Esophagus squamous epithelium (tissue), 5 donors: ENCODE data around the gene TMEM33. TPM values are rescaled to one million over a fixed set of nuclear protein-coding genes. Genes with fewer than 3 reads are reported as not detected.

ENCODE experiments used
- DNase-seq: peaks from one replicate; lab custom pipeline; 2025; lab: John Stamatoyannopoulos, UW
- H3K27ac ChIP-seq, 4 donors: fragments of 200-600 bp; sonication (generic); one replicate each; pipeline ENCODE4 v1.5.1; 2016 to 2019; ENCODE audit warnings: mild to moderate bottlenecking in 1 of 4
- H3K27me3 ChIP-seq, 4 donors: fragments of 200-600 bp; sonication (generic); 1 replicate in 3 of 4; 2 replicates in 1 of 4; pipeline versions ENCODE4 v1.5.1 to v1.6.0; 2017 to 2021; ENCODE audit warnings: antibody characterized with exemption in 1 of 4
- H3K36me3 ChIP-seq, 3 donors: fragments of 200-600 bp; sonication (generic); one replicate each; pipeline ENCODE4 v1.5.1; 2016 to 2019
- H3K4me1 ChIP-seq, 3 donors: fragments of 200-600 bp; sonication (generic); one replicate each; pipeline ENCODE4 v1.5.1; 2017 to 2019
- H3K4me3 ChIP-seq, 4 donors: fragments of 200-600 bp; sonication (generic); 1 replicate in 3 of 4; 2 replicates in 1 of 4; pipeline ENCODE4 v1.5.1; 2016 to 2019; ENCODE audit warnings: mild to moderate bottlenecking in 2 of 4, moderate library complexity in 1 of 4
- H3K9me3 ChIP-seq, 3 donors: fragments of 200-600 bp; sonication (generic); one replicate each; pipeline ENCODE4 v1.5.1; 2016 to 2019
- POLR2A ChIP-seq, 4 donors: fragments of 450-650 bp; IDR thresholded peaks; one replicate each; pipeline ENCODE4 v1.6.1; 2017; ENCODE audit warnings: antibody characterized with exemption in 4 of 4, mild to moderate bottlenecking in 4 of 4, moderate library complexity in 3 of 4
- WGBS, 2 donors: methylation state at CpG; one replicate each; pipeline ENCODE4 v1.1.5; 2018; 5-methylcytosine and 5-hydroxymethylcytosine counted together
- intact Hi-C: fragments of 100-400 bp; cut with DNase I; formaldehyde crosslinking; loops from one replicate; pipeline ENCODE4 v1.15.0; 2022
- total RNA-seq, 4 donors: library from RNA; depleted of rRNA; stranded (reverse); fragments of >200 nt; gene quantifications; one replicate each; pipeline ENCODE4 v1.1.0, GENCODE V29; 2016
- TF ChIP-seq, protein P1 (sequence below), 6 experiments: fragments of 450-650 bp in 4 of 6; fragments of 200-600 bp in 2 of 6; sonication (generic) in 2 of 6; IDR thresholded peaks; one replicate each; pipeline ENCODE4 v1.5.1; 2016 to 2019; ENCODE audit warnings: antibody characterized with exemption in 6 of 6, mild to moderate bottlenecking in 4 of 6, moderate library complexity in 4 of 6
- donor health status: DM: yes; HTN: yes; CAD: no.

The TMEM33 gene
- total RNA-seq, 4 donors from 2014 or later: 37.6 to 69.0 (median 65.6) TPM

DNA sequence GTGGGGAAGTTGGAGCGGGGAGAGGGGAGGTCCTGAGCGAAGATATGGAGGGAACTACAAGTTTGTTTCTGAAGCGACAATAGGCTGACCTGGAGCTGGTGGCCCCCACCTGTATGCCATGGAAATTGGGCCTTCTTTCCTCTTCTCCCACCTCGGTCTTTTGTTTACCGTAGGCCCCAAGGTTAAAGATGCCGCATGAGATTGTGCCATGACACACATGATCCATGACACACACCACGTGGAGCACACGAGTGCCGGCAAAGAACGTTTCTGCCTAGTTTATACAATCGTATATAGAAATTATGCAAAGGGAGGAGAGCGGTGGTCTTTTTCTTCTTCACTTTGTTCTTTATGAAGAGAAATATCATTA, 408 bp downstream of the TMEM33 start:
- Histone ChIP-seq H3K27me3 (no peaks in the 10 kb centered on the region), H3K9me3 (no peaks in the 10 kb centered on the region), H3K4me1 (peaks cover 9 to 50% (median 29%) of the 10 kb centered on the region in 3 donors), H3K4me3 (peak overlapping the region; percentile 76 to 96 (median 89)), H3K27ac (peak overlapping the region; percentile 85 to 92 (median 88)), H3K36me3 (peaks cover 0 to 22% (median 0%) of the 10 kb centered on the region in 3 donors)
- no peak for DNase-seq
- 1 to 5% methylated on average over 12 of the region's 12 CpGs for WGBS, 2 donors
- intact Hi-C loops: no loop called here
- no peak for TF ChIP-seq POLR2A (IDR thresholded peaks at IDR 0.05)
- TF ChIP-seq, protein P1, sequence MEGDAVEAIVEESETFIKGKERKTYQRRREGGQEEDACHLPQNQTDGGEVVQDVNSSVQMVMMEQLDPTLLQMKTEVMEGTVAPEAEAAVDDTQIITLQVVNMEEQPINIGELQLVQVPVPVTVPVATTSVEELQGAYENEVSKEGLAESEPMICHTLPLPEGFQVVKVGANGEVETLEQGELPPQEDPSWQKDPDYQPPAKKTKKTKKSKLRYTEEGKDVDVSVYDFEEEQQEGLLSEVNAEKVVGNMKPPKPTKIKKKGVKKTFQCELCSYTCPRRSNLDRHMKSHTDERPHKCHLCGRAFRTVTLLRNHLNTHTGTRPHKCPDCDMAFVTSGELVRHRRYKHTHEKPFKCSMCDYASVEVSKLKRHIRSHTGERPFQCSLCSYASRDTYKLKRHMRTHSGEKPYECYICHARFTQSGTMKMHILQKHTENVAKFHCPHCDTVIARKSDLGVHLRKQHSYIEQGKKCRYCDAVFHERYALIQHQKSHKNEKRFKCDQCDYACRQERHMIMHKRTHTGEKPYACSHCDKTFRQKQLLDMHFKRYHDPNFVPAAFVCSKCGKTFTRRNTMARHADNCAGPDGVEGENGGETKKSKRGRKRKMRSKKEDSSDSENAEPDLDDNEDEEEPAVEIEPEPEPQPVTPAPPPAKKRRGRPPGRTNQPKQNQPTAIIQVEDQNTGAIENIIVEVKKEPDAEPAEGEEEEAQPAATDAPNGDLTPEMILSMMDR (IDR thresholded peaks at IDR 0.05): no peak

- Histone ChIP-seq H3K36me3 (peaks cover 0 to 48% (median 0%) of the 10 kb centered on the region in 3 donors), H3K27ac (no peak overlapping the region), H3K4me1 (peaks cover 9 to 50% (median 29%) of the 10 kb centered on the region in 3 donors), H3K27me3 (no peaks in the 10 kb centered on the region), H3K4me3 (no peak overlapping the region), H3K9me3 (no peaks in the 10 kb centered on the region)
- intact Hi-C loops: no loop called here
- 20 to 52% methylated on average over 3 of the region's 3 CpGs for WGBS, 2 donors
- TF ChIP-seq POLR2A (IDR thresholded peaks at IDR 0.05): no peak
- TF ChIP-seq, protein P1 (IDR thresholded peaks at IDR 0.05): no peak
- no peak for DNase-seq
Measured at GRCh38 chr4:41939016-41939626, 3.9 kb downstream of the TMEM33 start.

GRCh38 chr4:41940834-41941233, 5.6 kb downstream of the TMEM33 start:
- intact Hi-C loops: no loop called here
- no peaks in the 10 kb centered on the region for H3K9me3 ChIP-seq
- H3K4me3 ChIP-seq: no peak overlapping the region
- peaks cover 0 to 61% (median 0%) of the 10 kb centered on the region in 3 donors for H3K36me3 ChIP-seq
- TF ChIP-seq, protein P1 (IDR thresholded peaks at IDR 0.05): no peak
- TF ChIP-seq POLR2A (IDR thresholded peaks at IDR 0.05): no peak
- H3K27ac ChIP-seq: no peak overlapping the region
- no peak for DNase-seq
- peaks cover 7 to 39% (median 24%) of the 10 kb centered on the region in 3 donors for H3K4me1 ChIP-seq
- H3K27me3 ChIP-seq: no peaks in the 10 kb centered on the region

GRCh38 chr4:41943506-41943905, 8.3 kb downstream of the TMEM33 start:
- Histone ChIP-seq H3K27ac (no peak overlapping the region), H3K27me3 (no peaks in the 10 kb centered on the region), H3K4me3 (no peak overlapping the region), H3K9me3 (no peaks in the 10 kb centered on the region), H3K4me1 (peaks cover 0 to 13% (median 6%) of the 10 kb centered on the region in 3 donors), H3K36me3 (peaks cover 0 to 83% (median 0%) of the 10 kb centered on the region in 3 donors)
- intact Hi-C loops: no loop called here
- 64 to 95% methylated on average over 2 of the region's 2 CpGs for WGBS, 2 donors
- DNase-seq: no peak
- no peak for TF ChIP-seq POLR2A (IDR thresholded peaks at IDR 0.05)
- TF ChIP-seq, protein P1 (IDR thresholded peaks at IDR 0.05): no peak

DNA sequence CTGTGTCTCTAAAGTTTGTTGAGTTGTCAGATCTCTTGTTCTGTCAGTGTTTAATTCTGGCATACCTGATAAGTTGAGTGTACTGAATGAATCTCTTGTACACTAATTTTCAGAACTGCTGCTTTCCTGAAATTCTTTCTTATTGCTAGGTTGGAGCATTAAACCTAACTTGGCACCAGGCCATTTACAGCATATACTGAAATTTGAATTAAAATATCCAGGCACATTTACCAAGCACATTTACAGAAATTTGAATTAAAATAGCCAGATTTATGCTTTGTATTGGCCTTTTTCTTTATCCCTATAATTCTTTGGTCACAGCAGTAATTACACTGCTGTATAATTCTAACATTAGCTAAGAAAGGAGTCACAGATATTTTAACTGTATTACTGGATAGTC, 8.9 kb downstream of the TMEM33 start:
- no peak for DNase-seq
- TF ChIP-seq POLR2A (IDR thresholded peaks at IDR 0.05): no peak
- TF ChIP-seq, protein P1 (IDR thresholded peaks at IDR 0.05): no peak
- H3K27me3 ChIP-seq: no peaks in the 10 kb centered on the region
- H3K9me3 ChIP-seq: no peaks in the 10 kb centered on the region
- no peak overlapping the region for H3K4me3 ChIP-seq
- peaks cover 0 to 7% (median 0%) of the 10 kb centered on the region in 3 donors for H3K4me1 ChIP-seq
- intact Hi-C loops: no loop called here
- peaks cover 0 to 83% (median 0%) of the 10 kb centered on the region in 3 donors for H3K36me3 ChIP-seq
- H3K27ac ChIP-seq: no peak overlapping the region
